A673 (cell line): ENCODE data around the gene FLRT2.

Source experiments
- EZH2 ChIP-seq: fragments of 200-600 bp; sonication (generic); IDR thresholded peaks from 2 replicates; pipeline ENCODE4 v1.6.1; 2017; ENCODE audit warnings: borderline replicate concordance, low read depth, mild to moderate bottlenecking, mixed read lengths, antibody characterized with exemption, low read length; ENCODE audit not compliant: poor library complexity, severe bottlenecking
- TF ChIP-seq, protein P1 (sequence below): fragments of 300-800, 200-600 bp; sonication (generic); conservative IDR thresholded peaks from 2 replicates; pipeline ENCODE4 v1.5.1; 2017; ENCODE audit warnings: low read depth, mild to moderate bottlenecking, antibody characterized with exemption, low read length, moderate library complexity, mixed read lengths

DNA sequence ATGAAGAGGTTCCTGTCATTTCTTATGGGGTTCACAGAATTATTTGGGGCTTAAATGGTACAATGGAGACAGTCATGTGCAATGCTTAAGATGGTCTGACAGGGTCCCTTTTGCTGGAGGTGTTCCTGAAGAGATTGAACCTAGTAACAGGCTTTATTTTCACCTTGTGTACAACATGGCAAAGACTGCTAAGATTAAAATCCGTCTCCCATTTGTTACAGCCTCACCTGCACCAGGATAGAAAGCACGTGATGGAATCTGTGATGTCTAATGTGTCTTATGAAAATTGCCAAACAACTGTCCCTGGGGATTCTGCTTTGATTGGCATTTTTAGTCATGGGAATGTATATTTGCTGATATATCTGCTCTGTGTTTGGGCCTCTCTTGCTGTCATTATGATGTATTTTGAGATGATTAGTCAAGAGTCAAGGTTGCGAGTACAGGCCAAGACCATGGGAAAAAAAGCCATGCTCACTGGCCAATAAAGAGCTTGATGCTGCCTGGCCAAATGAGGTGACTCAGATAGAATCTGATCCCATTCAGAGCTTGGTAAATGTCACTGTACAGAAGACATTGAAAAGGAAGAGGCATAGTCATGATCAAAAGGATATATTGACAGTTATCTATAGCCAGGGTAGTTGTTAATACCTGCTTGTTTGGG, 96.1 kb downstream of the FLRT2 start:
- TF ChIP-seq, protein P1, sequence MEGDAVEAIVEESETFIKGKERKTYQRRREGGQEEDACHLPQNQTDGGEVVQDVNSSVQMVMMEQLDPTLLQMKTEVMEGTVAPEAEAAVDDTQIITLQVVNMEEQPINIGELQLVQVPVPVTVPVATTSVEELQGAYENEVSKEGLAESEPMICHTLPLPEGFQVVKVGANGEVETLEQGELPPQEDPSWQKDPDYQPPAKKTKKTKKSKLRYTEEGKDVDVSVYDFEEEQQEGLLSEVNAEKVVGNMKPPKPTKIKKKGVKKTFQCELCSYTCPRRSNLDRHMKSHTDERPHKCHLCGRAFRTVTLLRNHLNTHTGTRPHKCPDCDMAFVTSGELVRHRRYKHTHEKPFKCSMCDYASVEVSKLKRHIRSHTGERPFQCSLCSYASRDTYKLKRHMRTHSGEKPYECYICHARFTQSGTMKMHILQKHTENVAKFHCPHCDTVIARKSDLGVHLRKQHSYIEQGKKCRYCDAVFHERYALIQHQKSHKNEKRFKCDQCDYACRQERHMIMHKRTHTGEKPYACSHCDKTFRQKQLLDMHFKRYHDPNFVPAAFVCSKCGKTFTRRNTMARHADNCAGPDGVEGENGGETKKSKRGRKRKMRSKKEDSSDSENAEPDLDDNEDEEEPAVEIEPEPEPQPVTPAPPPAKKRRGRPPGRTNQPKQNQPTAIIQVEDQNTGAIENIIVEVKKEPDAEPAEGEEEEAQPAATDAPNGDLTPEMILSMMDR, result no peak
- TF ChIP-seq EZH2, result no peak
